GM23338 (cell line): ENCODE measurements around the gene NWD2. TPM values are rescaled to one million over a fixed set of nuclear protein-coding genes. Genes with fewer than 3 reads are reported as not detected.

Experiments
- ATAC-seq: fragments of 200-7000 bp; cut with Tn5 transposase; 3 replicates; pipeline ENCODE4 v1.9.1; 2020
- DNase-seq: peaks from one replicate; pipeline ENCODE4 v3.0.0-alpha.2; 2015; ENCODE audit warnings: low spot score
- H2AFZ ChIP-seq: fragments of 200-600 bp; sonication (generic); 2 replicates; pipeline ENCODE4 v1.8.0; 2016; ENCODE audit warnings: antibody characterized with exemption, mild to moderate bottlenecking, moderate library complexity
- H3F3A ChIP-seq: fragments of 200-600 bp; sonication (generic); replicated peaks from 2 replicates; pipeline ENCODE4 v1.8.0; 2017; ENCODE audit warnings: antibody characterized with exemption, mixed run types, low read depth
- H3K27ac ChIP-seq: fragments of 200-600 bp; sonication (generic); 2 replicates; pipeline ENCODE4 v1.6.1; 2016; ENCODE audit warnings: low read depth
- H3K27me3 ChIP-seq: fragments of 200-600 bp; sonication (generic); 2 replicates; pipeline ENCODE4 v1.8.0; 2016; ENCODE audit warnings: mild to moderate bottlenecking, mixed run types, moderate library complexity; ENCODE audit not compliant: insufficient read depth
- H3K36me3 ChIP-seq: fragments of 200-600 bp; sonication (generic); 2 replicates; pipeline ENCODE4 v1.8.0; 2016; ENCODE audit warnings: mild to moderate bottlenecking; ENCODE audit not compliant: insufficient read depth
- H3K4me1 ChIP-seq: fragments of 200-600 bp; sonication (generic); 2 replicates; pipeline ENCODE4 v1.8.0; 2016; ENCODE audit warnings: mild to moderate bottlenecking, moderate library complexity; ENCODE audit not compliant: insufficient read depth
- H3K4me2 ChIP-seq: fragments of 200-600 bp; sonication (generic); 2 replicates; pipeline ENCODE4 v1.7.1; 2017; ENCODE audit warnings: mixed run types
- H3K4me3 ChIP-seq: fragments of 200-600 bp; sonication (generic); 2 replicates; pipeline ENCODE4 v1.6.1; 2016; ENCODE audit warnings: mixed run types
- H3K79me2 ChIP-seq: fragments of 200-600 bp; sonication (generic); replicated peaks from 2 replicates; pipeline ENCODE4 v1.8.0; 2017; ENCODE audit warnings: mild to moderate bottlenecking; ENCODE audit not compliant: insufficient read depth
- H3K9me2 ChIP-seq: fragments of 200-600 bp; sonication (generic); 2 replicates; pipeline ENCODE4 v1.8.0; 2017; ENCODE audit not compliant: insufficient read depth
- H4K20me1 ChIP-seq: fragments of 200-600 bp; sonication (generic); replicated peaks from 2 replicates; pipeline ENCODE4 v1.8.0; 2017; ENCODE audit warnings: mild to moderate bottlenecking; ENCODE audit not compliant: insufficient read depth
- H3K27ac Mint-ChIP-seq: 2 replicates; pipeline ENCODE4 v1.8.0; 2020; ENCODE audit warnings: inconsistent platforms, mild to moderate bottlenecking, moderate library complexity, mixed read lengths
- H3K27me3 Mint-ChIP-seq: 3 replicates; pipeline ENCODE4 v1.8.0; 2022; ENCODE audit warnings: low read depth, mild to moderate bottlenecking, moderate library complexity, mixed read lengths, inconsistent platforms; ENCODE audit not compliant: insufficient read depth, poor library complexity
- H3K36me3 Mint-ChIP-seq: 3 replicates; pipeline ENCODE4 v1.8.0; 2021; ENCODE audit warnings: low read depth, mild to moderate bottlenecking, inconsistent platforms, moderate library complexity, mixed read lengths
- H3K4me1 Mint-ChIP-seq: 3 replicates; pipeline ENCODE4 v1.8.0; 2020; ENCODE audit warnings: mild to moderate bottlenecking, inconsistent platforms, mixed read lengths
- H3K4me3 Mint-ChIP-seq: 3 replicates; pipeline ENCODE4 v1.8.0; 2021; ENCODE audit warnings: moderate library complexity, mild to moderate bottlenecking, inconsistent platforms, mixed read lengths
- H3K9me3 Mint-ChIP-seq: 3 replicates; pipeline ENCODE4 v1.8.0; 2020; ENCODE audit warnings: moderate library complexity, mild to moderate bottlenecking, inconsistent platforms, mixed read lengths
- CTCF ChIP-seq, 2 experiments: fragments of 200-600 bp in 1 of 2; sonication (generic) in 1 of 2; conservative IDR thresholded peaks; 2 replicates each; pipeline versions ENCODE4 v1.5.1 to v1.6.1; 2016 to 2017; ENCODE audit warnings: antibody characterized with exemption in 2 of 2, low read depth in 2 of 2, mild to moderate bottlenecking in 2 of 2, moderate library complexity in 1 of 2
- EZH2phosphoT487 ChIP-seq: fragments of 200-600 bp; sonication (generic); IDR thresholded peaks from one replicate; pipeline ENCODE4 v1.8.1; 2018; ENCODE audit warnings: antibody characterized with exemption; ENCODE audit not compliant: unreplicated experiment
- JUNB ChIP-seq: IDR thresholded peaks from one replicate; pipeline ENCODE4 v1.6.1; 2016; ENCODE audit warnings: antibody characterized with exemption; ENCODE audit not compliant: unreplicated experiment
- STAT1 ChIP-seq: IDR thresholded peaks from one replicate; pipeline ENCODE4 v1.6.1; 2016; ENCODE audit warnings: antibody characterized with exemption; ENCODE audit not compliant: unreplicated experiment
- ZNF114 ChIP-seq: fragments of 250-450 bp; sonication (Bioruptor Pico); IDR thresholded peaks from 2 replicates; pipeline ENCODE4 v1.5.0; 2020; ENCODE audit warnings: mild to moderate bottlenecking, moderate library complexity
- ZNF331 ChIP-seq: fragments of 250-450 bp; sonication (Bioruptor Pico); IDR thresholded peaks from 2 replicates; pipeline ENCODE4 v1.5.0; 2020; ENCODE audit warnings: low read depth, mild to moderate bottlenecking, moderate library complexity
- polyA plus RNA-seq: library from polyadenylated mRNA; unstranded; fragments of >200 nt; fragmentation: Nextera tagmentation; extraction: Ambion mirVana; gene quantifications from 2 replicates; pipeline ENCODE4 v1.2.1, GENCODE V29; 2016
- total RNA-seq: library from RNA; depleted of rRNA; stranded (reverse); fragments of >200 nt; shearing (Covaris generic); gene quantifications from 2 replicates; pipeline ENCODE4 v1.2.3, GENCODE V29; 2014
- TF ChIP-seq, protein P1 (sequence below): IDR thresholded peaks from one replicate; pipeline ENCODE4 v1.6.1; 2018; ENCODE audit warnings: antibody characterized with exemption; ENCODE audit not compliant: unreplicated experiment
- TF ChIP-seq, protein P2 (sequence below): fragments of 250-450 bp; sonication (Bioruptor Pico); IDR thresholded peaks from 2 replicates; pipeline ENCODE4 v1.5.0; 2020; ENCODE audit warnings: mild to moderate bottlenecking, moderate library complexity

NWD2 gene
- total and polyA plus RNA-seq, 2 experiments from 2014 or later = 0.07 TPM; not detected in 1

- TF ChIP-seq ZNF331 (CRISPR knock-in tag) = no peak
- TF ChIP-seq EZH2phosphoT487 = no peak
- no peak for TF ChIP-seq ZNF114 (CRISPR knock-in tag)
- no peak for TF ChIP-seq STAT1
- TF ChIP-seq, protein P1, sequence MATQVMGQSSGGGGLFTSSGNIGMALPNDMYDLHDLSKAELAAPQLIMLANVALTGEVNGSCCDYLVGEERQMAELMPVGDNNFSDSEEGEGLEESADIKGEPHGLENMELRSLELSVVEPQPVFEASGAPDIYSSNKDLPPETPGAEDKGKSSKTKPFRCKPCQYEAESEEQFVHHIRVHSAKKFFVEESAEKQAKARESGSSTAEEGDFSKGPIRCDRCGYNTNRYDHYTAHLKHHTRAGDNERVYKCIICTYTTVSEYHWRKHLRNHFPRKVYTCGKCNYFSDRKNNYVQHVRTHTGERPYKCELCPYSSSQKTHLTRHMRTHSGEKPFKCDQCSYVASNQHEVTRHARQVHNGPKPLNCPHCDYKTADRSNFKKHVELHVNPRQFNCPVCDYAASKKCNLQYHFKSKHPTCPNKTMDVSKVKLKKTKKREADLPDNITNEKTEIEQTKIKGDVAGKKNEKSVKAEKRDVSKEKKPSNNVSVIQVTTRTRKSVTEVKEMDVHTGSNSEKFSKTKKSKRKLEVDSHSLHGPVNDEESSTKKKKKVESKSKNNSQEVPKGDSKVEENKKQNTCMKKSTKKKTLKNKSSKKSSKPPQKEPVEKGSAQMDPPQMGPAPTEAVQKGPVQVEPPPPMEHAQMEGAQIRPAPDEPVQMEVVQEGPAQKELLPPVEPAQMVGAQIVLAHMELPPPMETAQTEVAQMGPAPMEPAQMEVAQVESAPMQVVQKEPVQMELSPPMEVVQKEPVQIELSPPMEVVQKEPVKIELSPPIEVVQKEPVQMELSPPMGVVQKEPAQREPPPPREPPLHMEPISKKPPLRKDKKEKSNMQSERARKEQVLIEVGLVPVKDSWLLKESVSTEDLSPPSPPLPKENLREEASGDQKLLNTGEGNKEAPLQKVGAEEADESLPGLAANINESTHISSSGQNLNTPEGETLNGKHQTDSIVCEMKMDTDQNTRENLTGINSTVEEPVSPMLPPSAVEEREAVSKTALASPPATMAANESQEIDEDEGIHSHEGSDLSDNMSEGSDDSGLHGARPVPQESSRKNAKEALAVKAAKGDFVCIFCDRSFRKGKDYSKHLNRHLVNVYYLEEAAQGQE = no peak
Observed at GRCh38 chr4:37439809-37440474, 195.4 kb downstream of the NWD2 start (continued).

DNA sequence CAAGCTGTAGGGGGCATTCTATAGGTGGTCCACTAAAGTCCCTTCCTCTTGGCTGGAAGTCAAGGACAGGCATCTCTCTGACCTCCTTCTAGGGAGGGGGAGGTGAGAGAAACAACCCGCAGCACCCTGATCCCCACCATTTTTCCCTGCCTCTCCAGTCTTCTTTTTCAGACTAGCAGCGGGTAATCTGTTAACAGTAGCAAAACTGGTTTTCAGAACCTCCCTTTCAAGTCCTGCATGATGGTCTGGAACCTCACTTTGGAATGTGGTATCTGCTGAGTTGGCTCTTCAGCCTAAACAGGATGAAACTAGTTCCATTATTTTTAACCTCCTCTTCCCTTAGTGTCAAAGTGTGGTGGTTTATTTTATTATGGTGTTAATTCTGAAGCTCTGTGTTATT, 196.0 kb downstream of the NWD2 start:
- Histone ChIP-seq H3K27ac (no peak overlapping the region), H2AFZ (no peak overlapping the region), H3K36me3 (no peaks in the 10 kb centered on the region), H3K4me1 (no peaks in the 10 kb centered on the region), H3K4me3 (no peak overlapping the region), H3K79me2 (no peaks in the 10 kb centered on the region), H3K27me3 (no peaks in the 10 kb centered on the region), H4K20me1 (no peaks in the 10 kb centered on the region), H3K4me2 (no peak overlapping the region), H3F3A (no peaks in the 10 kb centered on the region), H3K9me2 (peaks cover 8% of the 10 kb centered on the region; the same call in 1 of the 2 replicates)
- Mint-ChIP-seq H3K27me3 (peaks cover 2% of the 10 kb centered on the region), H3K36me3 (no peaks in the 10 kb centered on the region), H3K27ac (no peak overlapping the region), H3K4me3 (no peak overlapping the region), H3K9me3 (no peaks in the 10 kb centered on the region), H3K4me1 (no peaks in the 10 kb centered on the region)
- no peak for ATAC-seq
- no peak for DNase-seq
- TF ChIP-seq, protein P2, sequence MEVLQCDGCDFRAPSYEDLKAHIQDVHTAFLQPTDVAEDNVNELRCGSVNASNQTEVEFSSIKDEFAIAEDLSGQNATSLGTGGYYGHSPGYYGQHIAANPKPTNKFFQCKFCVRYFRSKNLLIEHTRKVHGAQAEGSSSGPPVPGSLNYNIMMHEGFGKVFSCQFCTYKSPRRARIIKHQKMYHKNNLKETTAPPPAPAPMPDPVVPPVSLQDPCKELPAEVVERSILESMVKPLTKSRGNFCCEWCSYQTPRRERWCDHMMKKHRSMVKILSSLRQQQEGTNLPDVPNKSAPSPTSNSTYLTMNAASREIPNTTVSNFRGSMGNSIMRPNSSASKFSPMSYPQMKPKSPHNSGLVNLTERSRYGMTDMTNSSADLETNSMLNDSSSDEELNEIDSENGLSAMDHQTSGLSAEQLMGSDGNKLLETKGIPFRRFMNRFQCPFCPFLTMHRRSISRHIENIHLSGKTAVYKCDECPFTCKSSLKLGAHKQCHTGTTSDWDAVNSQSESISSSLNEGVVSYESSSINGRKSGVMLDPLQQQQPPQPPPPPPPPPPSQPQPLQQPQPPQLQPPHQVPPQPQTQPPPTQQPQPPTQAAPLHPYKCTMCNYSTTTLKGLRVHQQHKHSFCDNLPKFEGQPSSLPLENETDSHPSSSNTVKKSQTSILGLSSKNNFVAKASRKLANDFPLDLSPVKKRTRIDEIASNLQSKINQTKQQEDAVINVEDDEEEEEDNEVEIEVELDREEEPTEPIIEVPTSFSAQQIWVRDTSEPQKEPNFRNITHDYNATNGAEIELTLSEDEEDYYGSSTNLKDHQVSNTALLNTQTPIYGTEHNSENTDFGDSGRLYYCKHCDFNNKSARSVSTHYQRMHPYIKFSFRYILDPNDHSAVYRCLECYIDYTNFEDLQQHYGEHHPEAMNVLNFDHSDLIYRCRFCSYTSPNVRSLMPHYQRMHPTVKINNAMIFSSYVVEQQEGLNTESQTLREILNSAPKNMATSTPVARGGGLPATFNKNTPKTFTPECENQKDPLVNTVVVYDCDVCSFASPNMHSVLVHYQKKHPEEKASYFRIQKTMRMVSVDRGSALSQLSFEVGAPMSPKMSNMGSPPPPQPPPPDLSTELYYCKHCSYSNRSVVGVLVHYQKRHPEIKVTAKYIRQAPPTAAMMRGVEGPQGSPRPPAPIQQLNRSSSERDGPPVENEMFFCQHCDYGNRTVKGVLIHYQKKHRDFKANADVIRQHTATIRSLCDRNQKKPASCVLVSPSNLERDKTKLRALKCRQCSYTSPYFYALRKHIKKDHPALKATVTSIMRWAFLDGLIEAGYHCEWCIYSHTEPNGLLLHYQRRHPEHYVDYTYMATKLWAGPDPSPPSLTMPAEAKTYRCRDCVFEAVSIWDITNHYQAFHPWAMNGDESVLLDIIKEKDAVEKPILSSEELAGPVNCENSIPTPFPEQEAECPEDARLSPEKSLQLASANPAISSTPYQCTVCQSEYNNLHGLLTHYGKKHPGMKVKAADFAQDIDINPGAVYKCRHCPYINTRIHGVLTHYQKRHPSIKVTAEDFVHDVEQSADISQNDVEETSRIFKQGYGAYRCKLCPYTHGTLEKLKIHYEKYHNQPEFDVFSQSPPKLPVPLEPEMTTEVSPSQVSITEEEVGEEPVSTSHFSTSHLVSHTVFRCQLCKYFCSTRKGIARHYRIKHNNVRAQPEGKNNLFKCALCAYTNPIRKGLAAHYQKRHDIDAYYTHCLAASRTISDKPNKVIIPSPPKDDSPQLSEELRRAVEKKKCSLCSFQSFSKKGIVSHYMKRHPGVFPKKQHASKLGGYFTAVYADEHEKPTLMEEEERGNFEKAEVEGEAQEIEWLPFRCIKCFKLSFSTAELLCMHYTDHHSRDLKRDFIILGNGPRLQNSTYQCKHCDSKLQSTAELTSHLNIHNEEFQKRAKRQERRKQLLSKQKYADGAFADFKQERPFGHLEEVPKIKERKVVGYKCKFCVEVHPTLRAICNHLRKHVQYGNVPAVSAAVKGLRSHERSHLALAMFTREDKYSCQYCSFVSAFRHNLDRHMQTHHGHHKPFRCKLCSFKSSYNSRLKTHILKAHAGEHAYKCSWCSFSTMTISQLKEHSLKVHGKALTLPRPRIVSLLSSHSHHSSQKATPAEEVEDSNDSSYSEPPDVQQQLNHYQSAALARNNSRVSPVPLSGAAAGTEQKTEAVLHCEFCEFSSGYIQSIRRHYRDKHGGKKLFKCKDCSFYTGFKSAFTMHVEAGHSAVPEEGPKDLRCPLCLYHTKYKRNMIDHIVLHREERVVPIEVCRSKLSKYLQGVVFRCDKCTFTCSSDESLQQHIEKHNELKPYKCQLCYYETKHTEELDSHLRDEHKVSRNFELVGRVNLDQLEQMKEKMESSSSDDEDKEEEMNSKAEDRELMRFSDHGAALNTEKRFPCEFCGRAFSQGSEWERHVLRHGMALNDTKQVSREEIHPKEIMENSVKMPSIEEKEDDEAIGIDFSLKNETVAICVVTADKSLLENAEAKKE (CRISPR knock-in tag) = no peak
- TF ChIP-seq, protein P1 = no peak
- TF ChIP-seq JUNB (no peak), CTCF (conservative IDR thresholded peaks at IDR 0.05; ENCODE audit: low read depth in 2 of 2) (no peak)
